CD4-positive, alpha-beta T cell (primary cell): ENCODE results near the gene ARL5C. TPM values are rescaled to one million over a fixed set of nuclear protein-coding genes. Genes with fewer than 3 reads are reported as not detected.

Experiments
- ATAC-seq: fragments of 200-7000 bp; cut with Tn5 transposase; one replicate; pipeline ENCODE4 v1.10.0; 2022; ENCODE audit warnings: mild to moderate bottlenecking; ENCODE audit not compliant: poor library complexity
- CTCF ChIA-PET: fragments of 350-600 bp; sonication (Branson Sonifier 250); formaldehyde crosslinking; loops from one replicate; lab custom pipeline; 2021; ENCODE audit warnings: antibody characterized with exemption, inconsistent platforms; lab: Charles Lee
- POLR2A ChIA-PET: fragments of 350-600 bp; sonication (Branson Sonifier 250); formaldehyde crosslinking; loops from one replicate; lab custom pipeline; 2021; ENCODE audit warnings: antibody characterized with exemption, inconsistent platforms; lab: Charles Lee
- DNase-seq, 14 experiments: peaks; one replicate each; pipeline ENCODE4 v3.0.0-alpha.2; 2013 to 2020; ENCODE audit warnings: mixed read lengths in 2 of 14
- H3K27ac ChIP-seq, 2 donors: one replicate each; pipeline versions ENCODE4 v1.5.1 to v1.7.0; 2013; ENCODE audit warnings: low read length in 2 of 2, low read depth in 1 of 2, mild to moderate bottlenecking in 1 of 2
- H3K27me3 ChIP-seq, 2 experiments: 1 replicate in 1 of 2; 2 replicates in 1 of 2; pipeline versions ENCODE4 v1.6.1 to v1.7.0; 2013; ENCODE audit warnings: low read length in 2 of 2, control low read depth in 1 of 2, mild to moderate bottlenecking in 1 of 2, moderate library complexity in 1 of 2; ENCODE audit not compliant: insufficient read depth in 2 of 2, control insufficient read depth in 1 of 2
- H3K36me3 ChIP-seq: one replicate; pipeline ENCODE4 v1.6.1; 2013; ENCODE audit warnings: low read length, control low read depth; ENCODE audit not compliant: insufficient read depth
- H3K4me1 ChIP-seq: one replicate; pipeline ENCODE4 v1.6.1; 2013; ENCODE audit warnings: low read length, control low read depth; ENCODE audit not compliant: insufficient read depth
- H3K4me3 ChIP-seq: one replicate; pipeline ENCODE4 v1.5.1; 2013; ENCODE audit warnings: mild to moderate bottlenecking, low read length, moderate library complexity
- H3K9me3 ChIP-seq, 2 experiments: 1 replicate in 1 of 2; 2 replicates in 1 of 2; pipeline versions ENCODE4 v1.6.1 to v1.7.0; 2013; ENCODE audit warnings: low read length in 2 of 2, mild to moderate bottlenecking in 2 of 2, control low read depth in 1 of 2, moderate library complexity in 1 of 2; ENCODE audit not compliant: control insufficient read depth in 1 of 2, insufficient read depth in 1 of 2
- H3K27ac Mint-ChIP-seq: one replicate; pipeline ENCODE4 v1.8.0; 2020; ENCODE audit warnings: mixed read lengths
- H3K27me3 Mint-ChIP-seq: one replicate; pipeline ENCODE4 v1.8.0; 2021; ENCODE audit warnings: mixed read lengths
- H3K36me3 Mint-ChIP-seq: one replicate; pipeline ENCODE4 v1.8.0; 2021; ENCODE audit warnings: low read depth, mixed read lengths
- H3K4me1 Mint-ChIP-seq: one replicate; pipeline ENCODE4 v1.8.0; 2021; ENCODE audit warnings: low read depth, mixed read lengths
- H3K4me3 Mint-ChIP-seq: one replicate; pipeline ENCODE4 v1.8.0; 2020; ENCODE audit warnings: mild to moderate bottlenecking, mixed read lengths
- H3K9me3 Mint-ChIP-seq: one replicate; pipeline ENCODE4 v1.8.0; 2020; ENCODE audit warnings: mixed read lengths
- intact Hi-C, 2 experiments: fragments of 100-400 bp; cut with DNase I in 1 of 2; cut with micrococcal nuclease in 1 of 2; formaldehyde crosslinking; loops; one replicate each; pipeline versions ENCODE4 v1.15.1 to v1.9.0; 2023 to 2025; cut with DNase I, micrococcal nuclease
- polyA plus RNA-seq, 2 donors: library from polyadenylated mRNA; unstranded; fragments of 120-200 nt; gene quantifications; one replicate each; pipeline ENCODE4 v1.2.1, GENCODE V29; 2013
- total RNA-seq, 174 experiments: library from RNA in 2 of 174; stranded (reverse) in 2 of 174; gene quantifications; one replicate each; pipeline ENCODE4 v1.2.3 and lab custom pipeline; 2021 to 2026
- TF ChIP-seq, protein P1 (sequence below): fragments of 200-600 bp; IDR thresholded peaks from one replicate; pipeline ENCODE4 v1.8.0; 2022; ENCODE audit warnings: antibody characterized with exemption, mild to moderate bottlenecking

ARL5C gene
- total RNA-seq (not detected), total RNA-seq (lab: John Stamatoyannopoulos, UW) (0 to 0.27 (median 0) reads per million in 172 experiments)
- polyA plus RNA-seq (2013, experiment 1 of 2), result 0.21 TPM
- not detected for polyA plus RNA-seq (2013, experiment 2 of 2)

- DNase-seq (no peak), ATAC-seq (no peak)
- Histone ChIP-seq H3K27me3 (peaks cover 17 to 22% of the 10 kb centered on the region in 2 experiments), H3K4me1 (peaks cover 32% of the 10 kb centered on the region), H3K9me3 (peaks cover 0 to 13% of the 10 kb centered on the region in 2 experiments), H3K4me3 (peak within 1 kb of the TSS; percentile 60), H3K36me3 (no peaks in the 10 kb centered on the region), H3K27ac (no peak within 1 kb of the TSS)
- Mint-ChIP-seq H3K9me3 (no peaks in the 10 kb centered on the region), H3K4me1 (peaks cover 27% of the 10 kb centered on the region), H3K27me3 (peaks cover 34% of the 10 kb centered on the region), H3K27ac (no peak within 1 kb of the TSS), H3K4me3 (peak within 1 kb of the TSS; percentile 90), H3K36me3 (no peaks in the 10 kb centered on the region)
- TF ChIP-seq, protein P1, sequence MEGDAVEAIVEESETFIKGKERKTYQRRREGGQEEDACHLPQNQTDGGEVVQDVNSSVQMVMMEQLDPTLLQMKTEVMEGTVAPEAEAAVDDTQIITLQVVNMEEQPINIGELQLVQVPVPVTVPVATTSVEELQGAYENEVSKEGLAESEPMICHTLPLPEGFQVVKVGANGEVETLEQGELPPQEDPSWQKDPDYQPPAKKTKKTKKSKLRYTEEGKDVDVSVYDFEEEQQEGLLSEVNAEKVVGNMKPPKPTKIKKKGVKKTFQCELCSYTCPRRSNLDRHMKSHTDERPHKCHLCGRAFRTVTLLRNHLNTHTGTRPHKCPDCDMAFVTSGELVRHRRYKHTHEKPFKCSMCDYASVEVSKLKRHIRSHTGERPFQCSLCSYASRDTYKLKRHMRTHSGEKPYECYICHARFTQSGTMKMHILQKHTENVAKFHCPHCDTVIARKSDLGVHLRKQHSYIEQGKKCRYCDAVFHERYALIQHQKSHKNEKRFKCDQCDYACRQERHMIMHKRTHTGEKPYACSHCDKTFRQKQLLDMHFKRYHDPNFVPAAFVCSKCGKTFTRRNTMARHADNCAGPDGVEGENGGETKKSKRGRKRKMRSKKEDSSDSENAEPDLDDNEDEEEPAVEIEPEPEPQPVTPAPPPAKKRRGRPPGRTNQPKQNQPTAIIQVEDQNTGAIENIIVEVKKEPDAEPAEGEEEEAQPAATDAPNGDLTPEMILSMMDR, result no peak
- intact Hi-C loops, result loop anchor here in 1 of 2 experiments (2.0 kb wide), 1 partner anchor 79 kb away; no protein-coding TSS in a partner anchor
- ChIA-PET POLR2A (interaction anchor here (1.4 to 5.5 kb wide), 2 partner anchors 14 to 34 kb away, joined by 3 to 35 read pairs; partner anchors contain the start of genes PLXDC1 and RPL19), CTCF (interaction anchor here (0.5 to 3.8 kb wide), 8 partner anchors 9 to 182 kb away, joined by 4 to 47 read pairs (median 10); no protein-coding TSS in a partner anchor)
Observed at GRCh38 chr17:39165841-39166349, at the start of gene ARL5C. ARL5C (minus strand) TSS chr17:39166161; CDS start chr17:39165760, 401 bp downstream.

DNA sequence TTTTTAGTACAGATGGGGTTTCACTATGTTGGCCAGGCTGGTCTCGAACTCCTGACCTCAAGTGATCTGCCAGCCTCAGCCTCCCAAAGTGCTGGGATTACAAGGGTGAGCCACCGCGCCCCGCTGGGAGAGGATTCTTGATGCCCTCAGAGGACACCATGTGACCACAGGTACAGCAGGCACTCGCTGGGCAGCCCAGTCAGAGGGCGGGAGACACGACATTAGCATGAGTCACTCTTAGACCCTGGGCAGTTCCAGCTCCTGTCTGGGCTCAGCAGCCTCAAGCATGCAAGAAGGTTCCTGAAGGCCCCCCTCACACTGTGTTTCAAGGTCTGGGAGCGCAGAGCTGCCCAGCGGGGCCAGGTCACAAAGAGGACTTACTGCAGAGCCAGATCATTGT, 47.9 kb upstream of the ARL5C start:
- no peak overlapping the region for H3K4me3 Mint-ChIP-seq
- peaks cover 13% of the 10 kb centered on the region for H3K4me1 Mint-ChIP-seq
- Histone ChIP-seq H3K9me3 (no peaks in the 10 kb centered on the region), H3K4me1 (peaks cover 22% of the 10 kb centered on the region), H3K4me3 (no peak overlapping the region), H3K27ac (no peak overlapping the region), H3K36me3 (no peaks in the 10 kb centered on the region), H3K27me3 (peaks cover 2 to 3% of the 10 kb centered on the region in 2 experiments)
- no peaks in the 10 kb centered on the region for H3K36me3 Mint-ChIP-seq
- DNase-seq, result no peak
- POLR2A ChIA-PET, result no interaction called here
- CTCF ChIA-PET, result no interaction called here
- H3K9me3 Mint-ChIP-seq, result no peaks in the 10 kb centered on the region
- intact Hi-C loops, result no loop called here
- H3K27ac Mint-ChIP-seq, result no peak overlapping the region
- no peak for ATAC-seq
- TF ChIP-seq, protein P1, result no peak
- H3K27me3 Mint-ChIP-seq, result peaks cover 15% of the 10 kb centered on the region

GRCh38 chr17:39212841-39213480, 47.0 kb upstream of the ARL5C start:
- H3K27ac Mint-ChIP-seq, result no peak overlapping the region
- H3K36me3 ChIP-seq, result no peaks in the 10 kb centered on the region
- no peaks in the 10 kb centered on the region for H3K9me3 Mint-ChIP-seq
- TF ChIP-seq, protein P1, result no peak
- ATAC-seq (no peak), DNase-seq (no peak)
- CTCF ChIA-PET, result no interaction called here
- peaks cover 15% of the 10 kb centered on the region for H3K27me3 Mint-ChIP-seq
- intact Hi-C loops, result no loop called here
- H3K4me1 ChIP-seq, result peaks cover 28% of the 10 kb centered on the region
- H3K4me3 Mint-ChIP-seq, result peak overlapping the region; percentile 10
- no peaks in the 10 kb centered on the region for H3K36me3 Mint-ChIP-seq
- peaks cover 22% of the 10 kb centered on the region for H3K4me1 Mint-ChIP-seq
- H3K4me3 ChIP-seq, result no peak overlapping the region
- H3K27ac ChIP-seq, result no peak overlapping the region
- H3K27me3 ChIP-seq, result peaks cover 0 to 3% of the 10 kb centered on the region in 2 experiments
- H3K9me3 ChIP-seq, result no peaks in the 10 kb centered on the region
- POLR2A ChIA-PET, result no interaction called here
